WTC11 (cell line): ENCODE measurements around the gene C6orf132. TPM values are rescaled to one million over a fixed set of nuclear protein-coding genes. Genes with fewer than 3 reads are reported as not detected.

Source experiments
- AR ChIP-seq: fragments of 250-450 bp; sonication (Bioruptor Pico); IDR thresholded peaks from 2 replicates; pipeline ENCODE4 v1.9.0; 2021; ENCODE audit warnings: mild to moderate bottlenecking
- ARID4B ChIP-seq: sonication (generic); formaldehyde crosslinking; IDR thresholded peaks from 2 replicates; pipeline ENCODE4 v1.8.0; 2023; ENCODE audit warnings: missing genetic modification reagents, mild to moderate bottlenecking, borderline replicate concordance
- EMX1 ChIP-seq: fragments of 250-450 bp; sonication (Bioruptor Pico); IDR thresholded peaks from 2 replicates; pipeline ENCODE4 v1.8.0; 2021; ENCODE audit warnings: mild to moderate bottlenecking
- FOXK1 ChIP-seq: sonication (generic); formaldehyde crosslinking; IDR thresholded peaks from 2 replicates; pipeline ENCODE4 v1.8.0; 2022; ENCODE audit warnings: mild to moderate bottlenecking, moderate library complexity, missing genetic modification reagents
- FOXP4 ChIP-seq: sonication (generic); formaldehyde crosslinking; IDR thresholded peaks from 2 replicates; pipeline ENCODE4 v1.8.0; 2022; ENCODE audit warnings: mild to moderate bottlenecking, missing genetic modification reagents
- HMGXB4 ChIP-seq: sonication (generic); formaldehyde crosslinking; IDR thresholded peaks from 2 replicates; pipeline ENCODE4 v1.8.1; 2023; ENCODE audit warnings: mild to moderate bottlenecking, moderate library complexity, missing genetic modification reagents
- MAX ChIP-seq: sonication (generic); formaldehyde crosslinking; IDR thresholded peaks from 2 replicates; pipeline ENCODE4 v1.8.0; 2022; ENCODE audit warnings: mild to moderate bottlenecking, missing genetic modification reagents
- TEAD1 ChIP-seq: sonication (generic); formaldehyde crosslinking; IDR thresholded peaks from 2 replicates; pipeline ENCODE4 v1.8.0; 2022; ENCODE audit warnings: mild to moderate bottlenecking, missing genetic modification reagents
- USF2 ChIP-seq: sonication (generic); formaldehyde crosslinking; IDR thresholded peaks from 2 replicates; pipeline ENCODE4 v1.8.1; 2023; ENCODE audit warnings: mild to moderate bottlenecking, missing genetic modification reagents, moderate library complexity
- ZBTB43 ChIP-seq: sonication (generic); formaldehyde crosslinking; IDR thresholded peaks from 2 replicates; pipeline ENCODE4 v1.8.1; 2023; ENCODE audit warnings: mild to moderate bottlenecking, missing genetic modification reagents
- ZNF121 ChIP-seq: sonication (generic); formaldehyde crosslinking; IDR thresholded peaks from 2 replicates; pipeline ENCODE4 v1.8.0; 2023; ENCODE audit warnings: missing genetic modification reagents
- ZNF263 ChIP-seq: sonication (generic); formaldehyde crosslinking; IDR thresholded peaks from 2 replicates; pipeline ENCODE4 v1.8.1; 2022; ENCODE audit warnings: low read depth, mild to moderate bottlenecking, moderate library complexity, missing genetic modification reagents
- ZNF281 ChIP-seq: sonication (generic); formaldehyde crosslinking; IDR thresholded peaks from 2 replicates; pipeline ENCODE4 v1.8.0; 2023; ENCODE audit warnings: mild to moderate bottlenecking, missing genetic modification reagents
- ZNF317 ChIP-seq: sonication (generic); formaldehyde crosslinking; IDR thresholded peaks from 2 replicates; pipeline ENCODE4 v1.8.1; 2023; ENCODE audit warnings: low read depth, mild to moderate bottlenecking, moderate library complexity, missing genetic modification reagents, borderline replicate concordance
- ZNF396 ChIP-seq: fragments of 250-450 bp; sonication (Bioruptor Pico); IDR thresholded peaks from 2 replicates; pipeline ENCODE4 v1.8.0; 2021; ENCODE audit warnings: mild to moderate bottlenecking, moderate library complexity, borderline replicate concordance
- ZNF512 ChIP-seq: sonication (generic); formaldehyde crosslinking; IDR thresholded peaks from 2 replicates; pipeline ENCODE4 v1.8.1; 2022; ENCODE audit warnings: missing genetic modification reagents, borderline replicate concordance
- ZSCAN18 ChIP-seq: fragments of 250-450 bp; sonication (Bioruptor Pico); IDR thresholded peaks from 2 replicates; pipeline ENCODE4 v2.1.2; 2022; ENCODE audit warnings: mild to moderate bottlenecking, moderate library complexity
- total RNA-seq: library from RNA; stranded (reverse); gene quantifications from 3 replicates; pipeline ENCODE4 v1.2.3, GENCODE V29; 2021

The C6orf132 gene
- total RNA-seq, 1 experiment from 2014 or later, result 52.6 TPM

- TF ChIP-seq ARID4B, result no peak
- TF ChIP-seq AR, result no peak
- TF ChIP-seq ZNF317 (CRISPR knock-in tag), result no peak
- TF ChIP-seq HMGXB4 (CRISPR knock-in tag), result peak; percentile 54; the same call in 1 of the 2 replicates
- TF ChIP-seq ZBTB43, result no peak
- TF ChIP-seq ZNF121, result 0 out of 2 replicates have a peak, but pooled peaks have one; percentile 8
- 0 out of 2 replicates have a peak, but pooled peaks have one; percentile 14 for TF ChIP-seq EMX1 (CRISPR knock-in tag)
- TF ChIP-seq ZNF396, result no peak
- peak; percentile 32; the same call in 1 of the 2 replicates for TF ChIP-seq FOXK1 (CRISPR knock-in tag)
- no peak for TF ChIP-seq MAX (CRISPR knock-in tag)
- TF ChIP-seq ZSCAN18, result no peak
- no peak for TF ChIP-seq FOXP4
- TF ChIP-seq ZNF263 (CRISPR knock-in tag), result no peak; the same call in 1 of the 2 replicates
- no peak for TF ChIP-seq USF2 (CRISPR knock-in tag)
- TF ChIP-seq TEAD1 (CRISPR knock-in tag), result peak; percentile 12; the same call in 1 of the 2 replicates
- TF ChIP-seq ZNF281 (CRISPR knock-in tag), result no peak
- TF ChIP-seq ZNF512 (CRISPR knock-in tag), result no peak
These were observed 24.2 kb upstream of the C6orf132 start (continued) for GRCh38 chr6:42166444-42167141.
